SK-N-SH (cell line): Measurements from ENCODE around the gene DUSP9. TPM values are rescaled to one million over a fixed set of nuclear protein-coding genes. Genes with fewer than 3 reads are reported as not detected.

ENCODE experiments used
- CTCF ChIA-PET: fragments of 300-600, 350-600 bp; formaldehyde crosslinking; extraction: SDS; loops from one replicate; lab custom pipeline; 2021; lab: Yijun Ruan, JAX
- POLR2A ChIA-PET: fragments of 350-600 bp; sonication (Branson Sonifier 250); formaldehyde crosslinking; extraction: SDS; loops from one replicate; lab custom pipeline; 2020; ENCODE audit warnings: antibody characterized with exemption, inconsistent platforms; lab: Yijun Ruan, JAX
- DNase-seq: peaks from one replicate; pipeline ENCODE4 v3.0.0; 2012
- H2AFZ ChIP-seq: fragments of 200-600 bp; sonication (generic); 2 replicates; pipeline ENCODE4 v1.8.1; 2016; ENCODE audit warnings: antibody characterized with exemption, mild to moderate bottlenecking, low read depth
- H3F3A ChIP-seq: fragments of 200-600 bp; sonication (generic); replicated peaks from 2 replicates; pipeline ENCODE3; 2016; ENCODE audit warnings: antibody characterized with exemption, mild to moderate bottlenecking; ENCODE audit not compliant: insufficient read depth
- H3K27ac ChIP-seq, 2 experiments: fragments of 200-500 bp in 1 of 2; fragments of 200-600 bp in 1 of 2; sonication (Bioruptor generic) in 1 of 2; sonication (generic), shearing (Covaris generic) in 1 of 2; 2 replicates each; pipeline versions ENCODE4 v1.5.1 to v1.6.1; 2014 to 2016; ENCODE audit warnings: low read depth in 2 of 2, inconsistent platforms in 1 of 2, low read length in 1 of 2, mild to moderate bottlenecking in 1 of 2, mixed read lengths in 1 of 2
- H3K27me3 ChIP-seq: fragments of 200-600 bp; sonication (generic), shearing (Covaris generic); 2 replicates; pipeline ENCODE4 v1.6.1; 2016; ENCODE audit warnings: mixed run types; ENCODE audit not compliant: insufficient read depth
- H3K36me3 ChIP-seq, 2 experiments: fragments of 200-500 bp in 1 of 2; fragments of 200-600 bp in 1 of 2; sonication (Bioruptor generic) in 1 of 2; sonication (generic) in 1 of 2; replicated peaks in 1 of 2; 2 replicates each; pipeline versions ENCODE3 to v1.5.1; 2014 to 2016; ENCODE audit warnings: low read length in 1 of 2, mild to moderate bottlenecking in 1 of 2; ENCODE audit not compliant: insufficient read depth in 2 of 2, control insufficient read depth in 1 of 2
- H3K4me1 ChIP-seq, 2 experiments: fragments of 200-500 bp in 1 of 2; fragments of 200-600 bp in 1 of 2; sonication (Bioruptor generic) in 1 of 2; sonication (generic), shearing (Covaris generic) in 1 of 2; 2 replicates each; pipeline versions ENCODE4 v1.5.1 to v1.6.1; 2014 to 2016; ENCODE audit warnings: low read depth in 1 of 2, low read length in 1 of 2, mixed run types in 1 of 2; ENCODE audit not compliant: insufficient read depth in 2 of 2, control insufficient read depth in 1 of 2
- H3K4me2 ChIP-seq: fragments of 200-600 bp; sonication (generic), shearing (Covaris generic); 2 replicates; pipeline ENCODE4 v1.6.1; 2017; ENCODE audit warnings: mixed run types
- H3K4me3 ChIP-seq, 2 experiments: fragments of 200-500 bp in 1 of 2; fragments of 200-600 bp in 1 of 2; sonication (Bioruptor generic) in 1 of 2; sonication (generic), shearing (Covaris generic) in 1 of 2; 2 replicates each; pipeline versions ENCODE4 v1.5.1 to v1.8.1; 2014 to 2016; ENCODE audit warnings: low read depth in 2 of 2, inconsistent platforms in 1 of 2, low read length in 1 of 2, mild to moderate bottlenecking in 1 of 2, mixed read lengths in 1 of 2, moderate library complexity in 1 of 2
- H3K79me2 ChIP-seq: fragments of 200-600 bp; sonication (generic); 2 replicates; pipeline ENCODE4 v1.8.1; 2017; ENCODE audit warnings: mild to moderate bottlenecking; ENCODE audit not compliant: insufficient read depth
- H3K9ac ChIP-seq: fragments of 200-600 bp; sonication (generic); 2 replicates; pipeline ENCODE4 v1.6.1; 2017; ENCODE audit warnings: mixed run types
- H3K9me2 ChIP-seq: fragments of 200-600 bp; sonication (generic); 2 replicates; pipeline ENCODE4 v1.6.1; 2017; ENCODE audit warnings: mixed run types
- H3K9me3 ChIP-seq: fragments of 200-600 bp; sonication (generic); 2 replicates; pipeline ENCODE4 v1.6.1; 2017; ENCODE audit warnings: mixed run types, mild to moderate bottlenecking, moderate library complexity
- H4K20me1 ChIP-seq: fragments of 200-600 bp; sonication (generic); 2 replicates; pipeline ENCODE4 v1.6.1; 2017; ENCODE audit warnings: mild to moderate bottlenecking, mixed run types; ENCODE audit not compliant: insufficient read depth
- CHD2 ChIP-seq: fragments of 150-350 bp; IDR thresholded peaks from 2 replicates; pipeline ENCODE4 v1.6.1; 2018; ENCODE audit warnings: low read length; ENCODE audit not compliant: partially characterized antibody
- ELF1 ChIP-seq: IDR thresholded peaks from 2 replicates; pipeline ENCODE4 v1.4.0; 2012
- EP300 ChIP-seq, 2 experiments: IDR thresholded peaks; 2 replicates each; pipeline versions ENCODE4 v1.4.0 to v1.6.1; 2012; ENCODE audit warnings: borderline replicate concordance in 1 of 2, low read depth in 1 of 2, low read length in 1 of 2
- FOSL2 ChIP-seq: IDR thresholded peaks from 2 replicates; pipeline ENCODE4 v1.4.0; 2012; ENCODE audit warnings: low read depth, mild to moderate bottlenecking, moderate library complexity, borderline replicate concordance
- JUND ChIP-seq: IDR thresholded peaks from 2 replicates; pipeline ENCODE4 v1.4.0; 2012
- MEF2A ChIP-seq: IDR thresholded peaks from 2 replicates; pipeline ENCODE4 v1.4.0; 2012; ENCODE audit warnings: low read depth, borderline replicate concordance
- MXI1 ChIP-seq: IDR thresholded peaks from 2 replicates; pipeline ENCODE4 v1.6.1; 2012; ENCODE audit warnings: mild to moderate bottlenecking, low read depth, low read length, improper control_type of control experiment
- NRF1 ChIP-seq: IDR thresholded peaks from 2 replicates; pipeline ENCODE4 v1.6.1; 2012; ENCODE audit warnings: low read depth, mild to moderate bottlenecking, low read length
- POLR2AphosphoS5 ChIP-seq: IDR thresholded peaks from 2 replicates; pipeline ENCODE4 v1.6.1; 2012; ENCODE audit warnings: low read depth, low read length
- RAD21 ChIP-seq: IDR thresholded peaks from 2 replicates; pipeline ENCODE4 v1.6.1; 2012; ENCODE audit warnings: mild to moderate bottlenecking, low read length
- SIN3A ChIP-seq: IDR thresholded peaks from 2 replicates; pipeline ENCODE4 v1.6.1; 2012; ENCODE audit warnings: low read depth, mild to moderate bottlenecking, low read length, moderate library complexity, borderline replicate concordance
- SMC3 ChIP-seq: IDR thresholded peaks from 2 replicates; pipeline ENCODE4 v1.6.1; 2012; ENCODE audit warnings: low read depth, low read length, improper control_type of control experiment
- TCF12 ChIP-seq: IDR thresholded peaks from 2 replicates; pipeline ENCODE4 v1.4.0; 2012
- TEAD4 ChIP-seq: IDR thresholded peaks from 2 replicates; pipeline ENCODE4 v1.4.0; 2012; ENCODE audit warnings: mild to moderate bottlenecking, borderline replicate concordance; ENCODE audit not compliant: insufficient read depth
- WGBS: methylation state at CpG from one replicate; pipeline ENCODE4 v1.1.6; 2017; ENCODE audit warnings: low lambda C conversion rate; 5-methylcytosine and 5-hydroxymethylcytosine counted together
- polyA plus RNA-seq, 3 experiments: library from polyadenylated mRNA; depleted of rRNA; stranded (reverse); fragments of >200 nt; gene quantifications; 2 replicates each; pipeline ENCODE4 v1.2.3, GENCODE V29; 2012
- TF ChIP-seq, protein P1 (sequence below): IDR thresholded peaks from 2 replicates; pipeline ENCODE4 v1.4.0; 2012; ENCODE audit warnings: low read depth, borderline replicate concordance
- TF ChIP-seq, protein P2 (sequence below): IDR thresholded peaks from 2 replicates; pipeline ENCODE4 v1.4.0; 2012; ENCODE audit warnings: low read depth, borderline replicate concordance
- TF ChIP-seq, protein P3 (sequence below): fragments of 150-350 bp; IDR thresholded peaks from 2 replicates; pipeline ENCODE4 v1.6.1; 2016; ENCODE audit warnings: mild to moderate bottlenecking, low read depth, low read length
- TF ChIP-seq, protein P4 (sequence below): fragments of 150-350 bp; IDR thresholded peaks from 2 replicates; pipeline ENCODE4 v1.6.1; 2017; ENCODE audit warnings: antibody characterized with exemption, low read length, low read depth, borderline replicate concordance
- TF ChIP-seq, protein P5 (sequence below): IDR thresholded peaks from 2 replicates; pipeline ENCODE4 v1.4.0; 2012; ENCODE audit warnings: low read depth
- TF ChIP-seq, protein P6 (sequence below): fragments of 200-600 bp; sonication (generic); IDR thresholded peaks from 2 replicates; pipeline ENCODE4 v1.6.1; 2017; ENCODE audit warnings: antibody characterized with exemption, mild to moderate bottlenecking, moderate library complexity

Gene DUSP9
- polyA plus RNA-seq, 1 of the 3 experiments (the other 2 are of a cell fraction), result 0.05 TPM

DNA sequence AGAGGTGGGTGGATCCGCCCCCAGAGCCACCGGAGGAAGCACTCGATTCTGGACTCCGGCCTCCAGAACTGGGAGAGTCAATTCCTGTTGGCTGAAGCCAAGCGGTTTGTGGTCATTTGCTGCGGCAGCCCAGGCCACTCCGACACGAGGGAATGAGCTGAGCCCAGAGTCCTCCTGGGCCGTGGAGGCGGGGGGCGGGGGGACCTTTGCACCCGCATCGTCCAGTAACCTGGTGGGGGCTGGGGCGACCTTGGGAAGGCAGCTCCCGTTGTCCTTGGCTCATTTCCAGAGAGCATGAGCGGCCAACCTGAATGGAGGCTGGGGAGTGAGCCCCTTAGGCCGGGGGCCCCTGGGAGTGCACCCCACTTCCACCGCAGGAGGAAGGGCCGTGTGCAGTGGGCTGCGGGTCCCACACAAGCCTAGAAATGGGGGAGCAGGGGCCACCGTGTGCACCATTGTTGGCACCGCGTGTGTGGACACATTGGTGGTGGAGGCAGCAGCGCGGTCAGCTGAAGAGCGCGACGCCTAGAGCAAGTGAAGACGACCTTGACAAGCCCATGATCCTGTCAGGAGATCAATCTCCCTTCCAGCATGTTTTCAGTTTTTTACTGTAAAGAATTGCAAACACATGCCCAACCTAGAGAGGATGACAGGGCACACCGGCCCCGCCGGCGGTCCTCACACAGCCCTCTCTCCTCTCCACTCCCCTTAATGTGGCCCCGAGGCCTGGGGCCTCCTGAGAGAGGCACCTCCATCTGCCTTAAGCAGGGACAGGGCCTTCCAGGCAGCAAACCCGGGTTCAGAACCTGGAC, 19.9 kb upstream of the DUSP9 start:
- WGBS, result 61% methylated on average over 24 of the region's 35 CpGs
- H3K9me3 ChIP-seq, result peaks cover 7% of the 10 kb centered on the region; the same call in 1 of the 2 replicates
- POLR2A ChIA-PET, result no interaction called here
- H3K4me1 ChIP-seq, result no peaks in the 10 kb centered on the region; a peak in 1 of 4 replicates
- no peaks in the 10 kb centered on the region for H3K36me3 ChIP-seq
- H3K4me2 ChIP-seq, result no peak overlapping the region
- CTCF ChIA-PET, result interaction anchor here (1.2 to 1.5 kb wide), 2 partner anchors 16 to 17 kb away, joined by 3 read pairs; no protein-coding TSS in a partner anchor
- no peaks in the 10 kb centered on the region for H3K9me2 ChIP-seq
- no peak overlapping the region for H3K9ac ChIP-seq
- no peak overlapping the region for H2AFZ ChIP-seq
- no peak for DNase-seq
- no peaks in the 10 kb centered on the region for H4K20me1 ChIP-seq
- no peaks in the 10 kb centered on the region for H3K79me2 ChIP-seq
- H3K27me3 ChIP-seq, result peaks cover 65% of the 10 kb centered on the region
- H3K4me3 ChIP-seq, result no peak overlapping the region
- no peaks in the 10 kb centered on the region for H3F3A ChIP-seq
- TF ChIP-seq SIN3A (no peak), ELF1 (no peak), SMC3 (no peak), POLR2AphosphoS5 (no peak), FOSL2 (no peak), JUND (no peak), CHD2 (no peak), MEF2A (no peak), EP300 (IDR thresholded peaks at IDR 0.05; ENCODE audit: borderline replicate concordance in 1 of 2, low read depth in 1 of 2, low read length in 1 of 2) (no peak), RAD21 (no peak), TEAD4 (no peak), NRF1 (no peak), MXI1 (no peak), TCF12 (no peak)
- TF ChIP-seq, protein P1, sequence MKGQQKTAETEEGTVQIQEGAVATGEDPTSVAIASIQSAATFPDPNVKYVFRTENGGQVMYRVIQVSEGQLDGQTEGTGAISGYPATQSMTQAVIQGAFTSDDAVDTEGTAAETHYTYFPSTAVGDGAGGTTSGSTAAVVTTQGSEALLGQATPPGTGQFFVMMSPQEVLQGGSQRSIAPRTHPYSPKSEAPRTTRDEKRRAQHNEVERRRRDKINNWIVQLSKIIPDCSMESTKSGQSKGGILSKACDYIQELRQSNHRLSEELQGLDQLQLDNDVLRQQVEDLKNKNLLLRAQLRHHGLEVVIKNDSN, result no peak
- TF ChIP-seq, protein P2, sequence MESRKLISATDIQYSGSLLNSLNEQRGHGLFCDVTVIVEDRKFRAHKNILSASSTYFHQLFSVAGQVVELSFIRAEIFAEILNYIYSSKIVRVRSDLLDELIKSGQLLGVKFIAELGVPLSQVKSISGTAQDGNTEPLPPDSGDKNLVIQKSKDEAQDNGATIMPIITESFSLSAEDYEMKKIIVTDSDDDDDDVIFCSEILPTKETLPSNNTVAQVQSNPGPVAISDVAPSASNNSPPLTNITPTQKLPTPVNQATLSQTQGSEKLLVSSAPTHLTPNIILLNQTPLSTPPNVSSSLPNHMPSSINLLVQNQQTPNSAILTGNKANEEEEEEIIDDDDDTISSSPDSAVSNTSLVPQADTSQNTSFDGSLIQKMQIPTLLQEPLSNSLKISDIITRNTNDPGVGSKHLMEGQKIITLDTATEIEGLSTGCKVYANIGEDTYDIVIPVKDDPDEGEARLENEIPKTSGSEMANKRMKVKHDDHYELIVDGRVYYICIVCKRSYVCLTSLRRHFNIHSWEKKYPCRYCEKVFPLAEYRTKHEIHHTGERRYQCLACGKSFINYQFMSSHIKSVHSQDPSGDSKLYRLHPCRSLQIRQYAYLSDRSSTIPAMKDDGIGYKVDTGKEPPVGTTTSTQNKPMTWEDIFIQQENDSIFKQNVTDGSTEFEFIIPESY, result no peak
- TF ChIP-seq, protein P3, sequence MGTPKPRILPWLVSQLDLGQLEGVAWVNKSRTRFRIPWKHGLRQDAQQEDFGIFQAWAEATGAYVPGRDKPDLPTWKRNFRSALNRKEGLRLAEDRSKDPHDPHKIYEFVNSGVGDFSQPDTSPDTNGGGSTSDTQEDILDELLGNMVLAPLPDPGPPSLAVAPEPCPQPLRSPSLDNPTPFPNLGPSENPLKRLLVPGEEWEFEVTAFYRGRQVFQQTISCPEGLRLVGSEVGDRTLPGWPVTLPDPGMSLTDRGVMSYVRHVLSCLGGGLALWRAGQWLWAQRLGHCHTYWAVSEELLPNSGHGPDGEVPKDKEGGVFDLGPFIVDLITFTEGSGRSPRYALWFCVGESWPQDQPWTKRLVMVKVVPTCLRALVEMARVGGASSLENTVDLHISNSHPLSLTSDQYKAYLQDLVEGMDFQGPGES, result no peak
- TF ChIP-seq, protein P4, sequence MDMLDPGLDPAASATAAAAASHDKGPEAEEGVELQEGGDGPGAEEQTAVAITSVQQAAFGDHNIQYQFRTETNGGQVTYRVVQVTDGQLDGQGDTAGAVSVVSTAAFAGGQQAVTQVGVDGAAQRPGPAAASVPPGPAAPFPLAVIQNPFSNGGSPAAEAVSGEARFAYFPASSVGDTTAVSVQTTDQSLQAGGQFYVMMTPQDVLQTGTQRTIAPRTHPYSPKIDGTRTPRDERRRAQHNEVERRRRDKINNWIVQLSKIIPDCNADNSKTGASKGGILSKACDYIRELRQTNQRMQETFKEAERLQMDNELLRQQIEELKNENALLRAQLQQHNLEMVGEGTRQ, result no peak
- TF ChIP-seq, protein P5, sequence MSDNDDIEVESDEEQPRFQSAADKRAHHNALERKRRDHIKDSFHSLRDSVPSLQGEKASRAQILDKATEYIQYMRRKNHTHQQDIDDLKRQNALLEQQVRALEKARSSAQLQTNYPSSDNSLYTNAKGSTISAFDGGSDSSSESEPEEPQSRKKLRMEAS, result no peak
- TF ChIP-seq, protein P6, sequence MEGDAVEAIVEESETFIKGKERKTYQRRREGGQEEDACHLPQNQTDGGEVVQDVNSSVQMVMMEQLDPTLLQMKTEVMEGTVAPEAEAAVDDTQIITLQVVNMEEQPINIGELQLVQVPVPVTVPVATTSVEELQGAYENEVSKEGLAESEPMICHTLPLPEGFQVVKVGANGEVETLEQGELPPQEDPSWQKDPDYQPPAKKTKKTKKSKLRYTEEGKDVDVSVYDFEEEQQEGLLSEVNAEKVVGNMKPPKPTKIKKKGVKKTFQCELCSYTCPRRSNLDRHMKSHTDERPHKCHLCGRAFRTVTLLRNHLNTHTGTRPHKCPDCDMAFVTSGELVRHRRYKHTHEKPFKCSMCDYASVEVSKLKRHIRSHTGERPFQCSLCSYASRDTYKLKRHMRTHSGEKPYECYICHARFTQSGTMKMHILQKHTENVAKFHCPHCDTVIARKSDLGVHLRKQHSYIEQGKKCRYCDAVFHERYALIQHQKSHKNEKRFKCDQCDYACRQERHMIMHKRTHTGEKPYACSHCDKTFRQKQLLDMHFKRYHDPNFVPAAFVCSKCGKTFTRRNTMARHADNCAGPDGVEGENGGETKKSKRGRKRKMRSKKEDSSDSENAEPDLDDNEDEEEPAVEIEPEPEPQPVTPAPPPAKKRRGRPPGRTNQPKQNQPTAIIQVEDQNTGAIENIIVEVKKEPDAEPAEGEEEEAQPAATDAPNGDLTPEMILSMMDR, result no peak
- no peak overlapping the region for H3K27ac ChIP-seq
